H9 (cell line): ENCODE measurements around the gene GFPT1. TPM values are rescaled to one million over a fixed set of nuclear protein-coding genes. Genes with fewer than 3 reads are reported as not detected.

Experiments
- DNase-seq: peaks from one replicate; pipeline ENCODE4 v3.0.0-alpha.2; 2017
- H2AFZ ChIP-seq: one replicate; pipeline ENCODE4 v1.6.1; 2013; ENCODE audit warnings: mild to moderate bottlenecking, low read length, control low read depth, moderate library complexity
- H2AK5ac ChIP-seq: 2 replicates; pipeline ENCODE4 v1.6.1; 2013; ENCODE audit warnings: low read length, control low read depth, mixed read lengths; ENCODE audit not compliant: insufficient read length
- H2BK120ac ChIP-seq: one replicate; pipeline ENCODE4 v1.6.1; 2013; ENCODE audit warnings: low read depth, mild to moderate bottlenecking, low read length, control low read depth, inconsistent platforms; ENCODE audit not compliant: poor library complexity, severe bottlenecking
- H2BK12ac ChIP-seq: 2 replicates; pipeline ENCODE4 v1.6.1; 2013; ENCODE audit warnings: low read length, control low read depth, mixed read lengths, low read depth; ENCODE audit not compliant: insufficient read length
- H2BK15ac ChIP-seq: 2 replicates; pipeline ENCODE4 v1.6.1; 2013; ENCODE audit warnings: low read depth, low read length, control low read depth
- H2BK20ac ChIP-seq: one replicate; pipeline ENCODE4 v1.6.1; 2013; ENCODE audit warnings: low read depth, mild to moderate bottlenecking, low read length, control low read depth, inconsistent platforms; ENCODE audit not compliant: poor library complexity, severe bottlenecking
- H2BK5ac ChIP-seq: 2 replicates; pipeline ENCODE4 v1.6.1; 2013; ENCODE audit warnings: low read length, control low read depth, mixed read lengths; ENCODE audit not compliant: insufficient read length
- H3K14ac ChIP-seq: 2 replicates; pipeline ENCODE4 v1.6.1; 2013; ENCODE audit warnings: low read length, control low read depth; ENCODE audit not compliant: insufficient read depth
- H3K18ac ChIP-seq: 2 replicates; pipeline ENCODE4 v1.6.1; 2013; ENCODE audit warnings: low read depth, mild to moderate bottlenecking, mixed read lengths, low read length, control low read depth; ENCODE audit not compliant: insufficient read length
- H3K23ac ChIP-seq: 2 replicates; pipeline ENCODE4 v1.6.1; 2013; ENCODE audit warnings: low read length, control low read depth, mixed read lengths, low read depth; ENCODE audit not compliant: insufficient read length
- H3K23me2 ChIP-seq: 2 replicates; pipeline ENCODE4 v1.6.1; 2013; ENCODE audit warnings: low read depth, mild to moderate bottlenecking, mixed read lengths, low read length, control low read depth; ENCODE audit not compliant: insufficient read length, poor library complexity, severe bottlenecking
- H3K27ac ChIP-seq: 2 replicates; pipeline ENCODE4 v1.5.1; 2013; ENCODE audit warnings: low read length, control low read depth, mixed read lengths, low read depth; ENCODE audit not compliant: insufficient read length
- H3K27me3 ChIP-seq: 2 replicates; pipeline ENCODE4 v1.6.1; 2013; ENCODE audit warnings: low read length, control low read depth, inconsistent platforms; ENCODE audit not compliant: insufficient read depth
- H3K4ac ChIP-seq: 2 replicates; pipeline ENCODE4 v1.6.1; 2013; ENCODE audit warnings: low read depth, mild to moderate bottlenecking, control low read depth, inconsistent platforms, low read length, moderate library complexity
- H3K4me1 ChIP-seq: 2 replicates; pipeline ENCODE4 v1.6.1; 2013; ENCODE audit warnings: low read length, control low read depth, inconsistent platforms; ENCODE audit not compliant: insufficient read depth
- H3K4me2 ChIP-seq: 2 replicates; pipeline ENCODE4 v1.6.1; 2013; ENCODE audit warnings: low read length, control low read depth, mixed read lengths; ENCODE audit not compliant: insufficient read length, insufficient read depth
- H3K56ac ChIP-seq: 2 replicates; pipeline ENCODE4 v1.6.1; 2013; ENCODE audit warnings: low read depth, mild to moderate bottlenecking, mixed read lengths, low read length, control low read depth; ENCODE audit not compliant: insufficient read length
- H3K79me1 ChIP-seq: 2 replicates; pipeline ENCODE4 v1.6.1; 2013; ENCODE audit warnings: low read depth, mild to moderate bottlenecking, moderate library complexity, low read length, control low read depth, inconsistent platforms; ENCODE audit not compliant: insufficient read depth, poor library complexity, severe bottlenecking
- H3K79me2 ChIP-seq: 2 replicates; pipeline ENCODE4 v1.6.1; 2013; ENCODE audit warnings: low read length, control low read depth, inconsistent platforms; ENCODE audit not compliant: insufficient read depth
- H3K9ac ChIP-seq: 2 replicates; pipeline ENCODE4 v1.6.1; 2013; ENCODE audit warnings: low read length, control low read depth, mixed read lengths; ENCODE audit not compliant: insufficient read length; ENCODE audit errors: extremely low read depth
- H3K9me3 ChIP-seq: one replicate; pipeline ENCODE4 v1.6.1; 2013; ENCODE audit warnings: low read depth, low read length, inconsistent platforms; ENCODE audit not compliant: control insufficient read depth
- H3T11ph ChIP-seq: one replicate; pipeline ENCODE4 v1.6.1; 2013; ENCODE audit warnings: mild to moderate bottlenecking, low read length, control low read depth, inconsistent platforms
- H4K20me1 ChIP-seq: one replicate; pipeline ENCODE4 v1.6.1; 2013; ENCODE audit not compliant: control insufficient read depth, insufficient read length, insufficient read depth
- H4K5ac ChIP-seq: 2 replicates; pipeline ENCODE4 v1.6.1; 2013; ENCODE audit warnings: low read depth, mild to moderate bottlenecking, mixed read lengths, low read length, control low read depth; ENCODE audit not compliant: insufficient read length
- H4K8ac ChIP-seq: replicated peaks from 2 replicates; pipeline ENCODE4 v1.6.1; 2013; ENCODE audit warnings: low read length, control low read depth, mixed read lengths, low read depth; ENCODE audit not compliant: insufficient read length
- H4K91ac ChIP-seq: 2 replicates; pipeline ENCODE4 v1.6.1; 2013; ENCODE audit warnings: low read depth, mild to moderate bottlenecking, moderate library complexity, mixed read lengths, low read length, control low read depth; ENCODE audit not compliant: insufficient read length
- H3K27ac Mint-ChIP-seq, 3 experiments: 2 replicates in 2 of 3; 3 replicates in 1 of 3; pipeline ENCODE4 v1.8.0; 2020 to 2021; ENCODE audit warnings: mixed read lengths in 3 of 3, mild to moderate bottlenecking in 1 of 3, moderate library complexity in 1 of 3
- H3K27me3 Mint-ChIP-seq: 2 replicates; pipeline ENCODE4 v1.8.0; 2021; ENCODE audit warnings: low read depth, mild to moderate bottlenecking, moderate library complexity, mixed read lengths
- H3K36me3 Mint-ChIP-seq, 3 experiments: 2 replicates in 2 of 3; 3 replicates in 1 of 3; pipeline ENCODE4 v1.8.0; 2020 to 2021; ENCODE audit warnings: low read depth in 3 of 3, mixed read lengths in 3 of 3; ENCODE audit not compliant: insufficient read depth in 1 of 3
- H3K4me1 Mint-ChIP-seq, 2 experiments: 2 replicates each; pipeline ENCODE4 v1.8.0; 2020; ENCODE audit warnings: mixed read lengths in 2 of 2
- H3K4me3 Mint-ChIP-seq, 2 experiments: 2 replicates in 1 of 2; 3 replicates in 1 of 2; pipeline ENCODE4 v1.8.0; 2020 to 2021; ENCODE audit warnings: mild to moderate bottlenecking in 2 of 2, mixed read lengths in 2 of 2, moderate library complexity in 1 of 2
- H3K9me3 Mint-ChIP-seq, 2 experiments: 2 replicates in 1 of 2; 3 replicates in 1 of 2; pipeline ENCODE4 v1.8.0; 2020; ENCODE audit warnings: mild to moderate bottlenecking in 2 of 2, mixed read lengths in 2 of 2, moderate library complexity in 1 of 2
- CTCF ChIP-seq: fragments of 200-600 bp; sonication (generic); conservative IDR thresholded peaks from 3 replicates; pipeline ENCODE4 v1.8.0; 2021; ENCODE audit warnings: antibody characterized with exemption, mild to moderate bottlenecking
- WGBS: extraction: QIAGEN DNeasy Blood & Tissue Kit; methylation state at CpG from one replicate; pipeline ENCODE4 v1.1.7; 2013; ENCODE audit warnings: missing lambda C conversion rate, low lambda C conversion rate, mixed read lengths; ENCODE audit not compliant: insufficient read length; ENCODE audit errors: extremely low coverage; 5-methylcytosine and 5-hydroxymethylcytosine counted together
- total RNA-seq: library from RNA; stranded (reverse); gene quantifications from 2 replicates; pipeline ENCODE4 v1.2.1, GENCODE V29; 2021

Gene GFPT1
- total RNA-seq, 1 experiment from 2014 or later, result 84.4 TPM

GRCh38 chr2:69400121-69400520, 13.1 kb upstream of the GFPT1 start:
- Histone ChIP-seq H3K23me2 (no peaks in the 10 kb centered on the region), H3K4me1 (no peaks in the 10 kb centered on the region), H4K8ac (no peak overlapping the region), H3K56ac (no peak overlapping the region), H2BK15ac (no peak overlapping the region), H3K27me3 (no peaks in the 10 kb centered on the region), H4K91ac (no peak overlapping the region), H3K14ac (no peak overlapping the region), H3K79me2 (no peaks in the 10 kb centered on the region), H2BK20ac (no peak overlapping the region), H3K23ac (no peak overlapping the region), H3T11ph (no peak overlapping the region), H3K27ac (no peak overlapping the region), H3K4me2 (no peak overlapping the region), H3K18ac (no peak overlapping the region), H4K5ac (no peak overlapping the region), H3K9ac (no peak overlapping the region), H2BK5ac (no peak overlapping the region), H4K20me1 (no peaks in the 10 kb centered on the region), H3K9me3 (no peaks in the 10 kb centered on the region), H3K79me1 (no peaks in the 10 kb centered on the region), H3K4ac (no peak overlapping the region), H2BK12ac (no peak overlapping the region), H2BK120ac (no peak overlapping the region), H2AFZ (no peak overlapping the region), H2AK5ac (no peak overlapping the region)
- H3K4me1 Mint-ChIP-seq, result no peaks in the 10 kb centered on the region
- H3K36me3 Mint-ChIP-seq, result peaks cover 25 to 67% (median 46%) of the 10 kb centered on the region in 3 experiments
- DNase-seq, result no peak
- no peak overlapping the region for H3K4me3 Mint-ChIP-seq
- no peak overlapping the region for H3K27ac Mint-ChIP-seq
- no peaks in the 10 kb centered on the region for H3K27me3 Mint-ChIP-seq
- peaks cover 7 to 12% of the 10 kb centered on the region in 2 experiments for H3K9me3 Mint-ChIP-seq
- WGBS, result no CpG with 5 or more reads among the region's 3 CpGs
- no peak for TF ChIP-seq CTCF
